Measurements from ENCODE around the gene LDLRAD4. TPM values are rescaled to one million over a fixed set of nuclear protein-coding genes. Genes with fewer than 3 reads are reported as not detected.

Gene LDLRAD4
- polyA plus RNA-seq, 1 of the 3 experiments (the other 2 are of a cell fraction) = 0.16 TPM

- Histone ChIP-seq H4K20me1 (ENCODE audit: insufficient read depth) (no peaks in the 10 kb centered on the region), H3K4me1 (ENCODE audit: control insufficient read depth in 1 of 2, insufficient read depth in 2 of 2, low read depth in 1 of 2, low read length in 1 of 2) (peaks cover 0 to 14% of the 10 kb centered on the region in 2 experiments; a peak in 1 of 4 replicates), H3K79me2 (ENCODE audit: insufficient read depth) (no peaks in the 10 kb centered on the region), H3K4me3 (ENCODE audit: low read depth in 2 of 2, low read length in 1 of 2) (no peak overlapping the region), H3K27ac (ENCODE audit: low read depth in 2 of 2, low read length in 1 of 2) (peak overlapping the region in 1 of 2 experiments; percentile 80; a peak in 2 of 4 replicates), H3K27me3 (ENCODE audit: insufficient read depth) (no peaks in the 10 kb centered on the region), H3K36me3 (replicated peaks in 1 of 2; ENCODE audit: control insufficient read depth in 1 of 2, insufficient read depth in 2 of 2, low read length in 1 of 2) (no peaks in the 10 kb centered on the region), H3K4me2 (no peak overlapping the region), H2AFZ (ENCODE audit: low read depth) (no peak overlapping the region), H3K9ac (no peak overlapping the region), H3K9me3 (no peaks in the 10 kb centered on the region), H3F3A (replicated peaks; ENCODE audit: insufficient read depth) (no peaks in the 10 kb centered on the region), H3K9me2 (no peaks in the 10 kb centered on the region)
- peak; percentile 50 for DNase-seq
- 9% methylated on average over 4 of the region's 4 CpGs for WGBS (ENCODE audit: low lambda C conversion rate)
- ChIA-PET POLR2A (interaction anchor here (1.0 kb wide), 1 partner anchor 290 kb away, joined by 3 read pairs; no protein-coding TSS in a partner anchor), CTCF (interaction anchor here (0.6 to 1.6 kb wide), 2 partner anchors 45 to 1475 kb away, joined by 3 to 6 read pairs; no protein-coding TSS in a partner anchor)
- no peak for TF ChIP-seq ZBTB33 (IDR thresholded peaks at IDR 0.05; ENCODE audit: borderline replicate concordance, low read depth)
- no peak for TF ChIP-seq MAX (IDR thresholded peaks at IDR 0.05; ENCODE audit: low read depth)
- no peak for TF ChIP-seq RFX5 (IDR thresholded peaks at IDR 0.05; ENCODE audit: low read length)
- TF ChIP-seq RAD21 (IDR thresholded peaks at IDR 0.05; ENCODE audit: low read length) = no peak
- no peak for TF ChIP-seq IRF3 (IDR thresholded peaks at IDR 0.05; ENCODE audit: low read depth, low read length)
- no peak for TF ChIP-seq REST (IDR thresholded peaks at IDR 0.05; ENCODE audit: low read depth, low read length)
- TF ChIP-seq SIN3A (IDR thresholded peaks at IDR 0.05; ENCODE audit: borderline replicate concordance, low read depth, low read length) = no peak
- no peak for TF ChIP-seq GABPA (IDR thresholded peaks at IDR 0.05; ENCODE audit: low read depth)
- TF ChIP-seq FOXM1 (IDR thresholded peaks at IDR 0.05; ENCODE audit: low read depth) = no peak
- no peak for TF ChIP-seq NRF1 (IDR thresholded peaks at IDR 0.05; ENCODE audit: low read depth, low read length)
- TF ChIP-seq GATA2 (CRISPR knock-in tag; IDR thresholded peaks at IDR 0.05) = no peak
- TF ChIP-seq POLR2AphosphoS5 (IDR thresholded peaks at IDR 0.05; ENCODE audit: low read depth, low read length) = no peak
- TF ChIP-seq TAF1 (IDR thresholded peaks at IDR 0.05; ENCODE audit: borderline replicate concordance, low read depth, low read length) = no peak
- no peak for TF ChIP-seq RCOR1 (IDR thresholded peaks at IDR 0.05; ENCODE audit: low read length)
- TF ChIP-seq NFIC (IDR thresholded peaks at IDR 0.05; ENCODE audit: borderline replicate concordance) = no peak
- no peak for TF ChIP-seq SMC3 (IDR thresholded peaks at IDR 0.05; ENCODE audit: low read depth, low read length)
- TF ChIP-seq YY1 (IDR thresholded peaks at IDR 0.05; ENCODE audit: low read depth) = no peak
These were observed 294.5 kb downstream of the LDLRAD4 start for GRCh38 chr18:13513021-13513420.

Data from SK-N-SH (cell line).